ENCODE measurements around the gene RUSF1.

Gene RUSF1

GRCh38 chr16:31467151-31467773 lies 40.9 kb downstream of the RUSF1 start:
- DNase-seq, result no peak

- DNase-seq, result no peak
Measured at GRCh38 chr16:31466381-31466841, 41.8 kb downstream of the RUSF1 start.

GRCh38 chr16:31465788-31466370 lies 42.3 kb downstream of the RUSF1 start:
- no peak for DNase-seq

- no peak for DNase-seq
Measured at GRCh38 chr16:31464781-31465260, 43.4 kb downstream of the RUSF1 start.

GRCh38 chr16:31464348-31464769 lies 43.8 kb downstream of the RUSF1 start:
- DNase-seq, result no peak

GRCh38 chr16:31461921-31462804 lies 46.0 kb downstream of the RUSF1 start:
- no peak for DNase-seq

- no peak for DNase-seq
Measured at GRCh38 chr16:31461201-31461920, 46.8 kb downstream of the RUSF1 start.

- peak in 3 of 4 experiments; percentile 48 to 68 (median 50) for DNase-seq
Measured at GRCh38 chr16:31460582-31461002, 47.6 kb downstream of the RUSF1 start.

- peak; percentile 100 for DNase-seq
Measured at GRCh38 chr16:31459687-31460581, 48.3 kb downstream of the RUSF1 start.

- peak; percentile 98 to 99 (median 98) for DNase-seq
Measured at GRCh38 chr16:31458844-31459686, 49.1 kb downstream of the RUSF1 start, which contains the start of gene ARMC5. Gene ARMC5, plus strand, starts transcription at chr16:31459501. Its CDS starts 24 bp downstream, at chr16:31459525.

GRCh38 chr16:31458073-31458843 lies 49.9 kb downstream of the RUSF1 start:
- DNase-seq, result peak; percentile 28 to 71 (median 52)

GRCh38 chr16:31456988-31457360 lies 51.2 kb downstream of the RUSF1 start:
- DNase-seq, result no peak

GRCh38 chr16:31455601-31456314 lies 52.4 kb downstream of the RUSF1 start:
- peak in 3 of 4 experiments; percentile 35 to 49 (median 43) for DNase-seq

- DNase-seq, result peak; percentile 56 to 72 (median 62)
Measured at GRCh38 chr16:31453255-31454204, 54.7 kb downstream of the RUSF1 start.

GRCh38 chr16:31452631-31453106 lies 55.5 kb downstream of the RUSF1 start:
- DNase-seq, result peak in 1 of 4 experiments; percentile 15

GRCh38 chr16:31451681-31452351 lies 56.4 kb downstream of the RUSF1 start:
- peak; percentile 40 to 71 (median 60) for DNase-seq

GRCh38 chr16:31451201-31451600 lies 57.0 kb downstream of the RUSF1 start:
- no peak for DNase-seq
